Tibial nerve (tissue), 3 donors: Measurements from ENCODE around the gene NRXN3.

Experiments used
- POLR2A ChIP-seq, 2 donors: fragments of 450-650 bp; IDR thresholded peaks; one replicate each; pipeline ENCODE4 v1.6.1; 2017; ENCODE audit warnings: antibody characterized with exemption in 2 of 2, mild to moderate bottlenecking in 2 of 2, moderate library complexity in 2 of 2
- TF ChIP-seq, protein P1 (sequence below), 5 experiments: fragments of 200-600 bp in 3 of 5; fragments of 450-650 bp in 2 of 5; sonication (generic) in 3 of 5; IDR thresholded peaks; one replicate each; pipeline ENCODE4 v1.5.1; 2016 to 2019; ENCODE audit warnings: antibody characterized with exemption in 5 of 5, mild to moderate bottlenecking in 3 of 5, moderate library complexity in 2 of 5

- TF ChIP-seq, protein P1, sequence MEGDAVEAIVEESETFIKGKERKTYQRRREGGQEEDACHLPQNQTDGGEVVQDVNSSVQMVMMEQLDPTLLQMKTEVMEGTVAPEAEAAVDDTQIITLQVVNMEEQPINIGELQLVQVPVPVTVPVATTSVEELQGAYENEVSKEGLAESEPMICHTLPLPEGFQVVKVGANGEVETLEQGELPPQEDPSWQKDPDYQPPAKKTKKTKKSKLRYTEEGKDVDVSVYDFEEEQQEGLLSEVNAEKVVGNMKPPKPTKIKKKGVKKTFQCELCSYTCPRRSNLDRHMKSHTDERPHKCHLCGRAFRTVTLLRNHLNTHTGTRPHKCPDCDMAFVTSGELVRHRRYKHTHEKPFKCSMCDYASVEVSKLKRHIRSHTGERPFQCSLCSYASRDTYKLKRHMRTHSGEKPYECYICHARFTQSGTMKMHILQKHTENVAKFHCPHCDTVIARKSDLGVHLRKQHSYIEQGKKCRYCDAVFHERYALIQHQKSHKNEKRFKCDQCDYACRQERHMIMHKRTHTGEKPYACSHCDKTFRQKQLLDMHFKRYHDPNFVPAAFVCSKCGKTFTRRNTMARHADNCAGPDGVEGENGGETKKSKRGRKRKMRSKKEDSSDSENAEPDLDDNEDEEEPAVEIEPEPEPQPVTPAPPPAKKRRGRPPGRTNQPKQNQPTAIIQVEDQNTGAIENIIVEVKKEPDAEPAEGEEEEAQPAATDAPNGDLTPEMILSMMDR (IDR thresholded peaks at IDR 0.05) = no peak
- no peak for TF ChIP-seq POLR2A (IDR thresholded peaks at IDR 0.05)
These were observed 1498.8 kb downstream of the NRXN3 start for GRCh38 chr14:79668951-79669350.
